Loucy (cell line): ENCODE measurements around the gene SLC9A2.

Source experiments
- H2AFZ ChIP-seq: fragments of 200-600 bp; sonication (generic); 2 replicates; pipeline ENCODE4 v1.6.0; 2016; ENCODE audit warnings: antibody characterized with exemption, mild to moderate bottlenecking, low read length, moderate library complexity
- H3F3A ChIP-seq: fragments of 200-600 bp; 2 replicates; pipeline ENCODE4 v1.6.0; 2016; ENCODE audit warnings: antibody characterized with exemption, low read depth, mild to moderate bottlenecking
- H3K27me3 ChIP-seq: fragments of 200-600 bp; sonication (generic); 2 replicates; pipeline ENCODE4 v1.6.1; 2014; ENCODE audit warnings: low read length, mild to moderate bottlenecking; ENCODE audit not compliant: insufficient read depth, poor library complexity, severe bottlenecking
- H3K36me3 ChIP-seq: fragments of 200-600 bp; sonication (generic); 2 replicates; pipeline ENCODE4 v1.6.1; 2016; ENCODE audit warnings: low read length; ENCODE audit not compliant: insufficient read depth
- H3K4me1 ChIP-seq: fragments of 200-600 bp; sonication (generic); 2 replicates; pipeline ENCODE4 v1.5.1; 2014; ENCODE audit warnings: low read length, mild to moderate bottlenecking; ENCODE audit not compliant: insufficient read depth, poor library complexity, severe bottlenecking
- H3K4me2 ChIP-seq: fragments of 200-600 bp; sonication (generic); 2 replicates; pipeline ENCODE4 v1.6.0; 2014; ENCODE audit warnings: antibody characterized with exemption, low read length, low read depth, mild to moderate bottlenecking; ENCODE audit not compliant: poor library complexity, severe bottlenecking
- H3K4me3 ChIP-seq: fragments of 200-600 bp; sonication (generic); 2 replicates; pipeline ENCODE4 v1.5.1; 2014; ENCODE audit warnings: low read length, mild to moderate bottlenecking, mixed read lengths; ENCODE audit not compliant: poor library complexity, severe bottlenecking
- H3K79me2 ChIP-seq: fragments of 200-600 bp; sonication (generic); 2 replicates; pipeline ENCODE4 v1.6.1; 2014; ENCODE audit warnings: low read length; ENCODE audit not compliant: insufficient read depth
- H3K9ac ChIP-seq: fragments of 200-600 bp; sonication (generic); 2 replicates; pipeline ENCODE4 v1.6.0; 2014; ENCODE audit warnings: mild to moderate bottlenecking, low read depth, low read length, moderate library complexity; ENCODE audit not compliant: poor library complexity, severe bottlenecking
- H3K9me2 ChIP-seq: fragments of 200-600 bp; sonication (generic); replicated peaks from 2 replicates; pipeline ENCODE4 v1.6.1; 2016; ENCODE audit warnings: low read depth, low read length, mixed read lengths
- H3K9me3 ChIP-seq: fragments of 200-600 bp; sonication (generic); 2 replicates; pipeline ENCODE4 v1.6.1; 2014; ENCODE audit warnings: mild to moderate bottlenecking, antibody characterized with exemption, low read length, low read depth; ENCODE audit not compliant: insufficient read depth
- H4K20me1 ChIP-seq: fragments of 200-600 bp; sonication (generic); 2 replicates; pipeline ENCODE4 v1.6.0; 2014; ENCODE audit warnings: antibody characterized with exemption, low read length, mild to moderate bottlenecking; ENCODE audit not compliant: insufficient read depth, poor library complexity, severe bottlenecking
- CTCF ChIP-seq: fragments of 200-600 bp; sonication (generic); conservative IDR thresholded peaks from 2 replicates; pipeline ENCODE4 v1.5.1; 2014; ENCODE audit warnings: mild to moderate bottlenecking, antibody characterized with exemption, low read length
- EZH2phosphoT487 ChIP-seq: fragments of 200-600 bp; IDR thresholded peaks from 2 replicates; pipeline ENCODE4 v1.6.1; 2018; ENCODE audit warnings: antibody characterized with exemption, mild to moderate bottlenecking, moderate library complexity, borderline replicate concordance

Gene SLC9A2

GRCh38 chr2:102661846-102662245 is 42.5 kb downstream of the SLC9A2 start:
- no peak overlapping the region for H3K9ac ChIP-seq
- TF ChIP-seq EZH2phosphoT487 (no peak), CTCF (no peak)
- no peaks in the 10 kb centered on the region for H3K9me2 ChIP-seq
- no peaks in the 10 kb centered on the region for H3K36me3 ChIP-seq
- no peaks in the 10 kb centered on the region for H3F3A ChIP-seq
- no peaks in the 10 kb centered on the region for H3K4me1 ChIP-seq
- H3K4me2 ChIP-seq = no peak overlapping the region
- no peaks in the 10 kb centered on the region for H3K9me3 ChIP-seq
- H3K4me3 ChIP-seq = no peak overlapping the region
- H3K79me2 ChIP-seq = no peaks in the 10 kb centered on the region
- H4K20me1 ChIP-seq = no peaks in the 10 kb centered on the region
- H3K27me3 ChIP-seq = no peaks in the 10 kb centered on the region
- H2AFZ ChIP-seq = no peak overlapping the region

- Histone ChIP-seq H3K9ac (no peak overlapping the region), H3K79me2 (no peaks in the 10 kb centered on the region), H3K27me3 (no peaks in the 10 kb centered on the region), H3K9me2 (no peaks in the 10 kb centered on the region), H3K4me2 (no peak overlapping the region), H2AFZ (peak overlapping the region; percentile 53; the same call in 1 of the 2 replicates), H3K4me1 (no peaks in the 10 kb centered on the region), H3K4me3 (no peak overlapping the region), H3F3A (no peaks in the 10 kb centered on the region), H4K20me1 (no peaks in the 10 kb centered on the region), H3K9me3 (no peaks in the 10 kb centered on the region), H3K36me3 (no peaks in the 10 kb centered on the region)
- TF ChIP-seq CTCF (no peak), EZH2phosphoT487 (no peak)
Measured at GRCh38 chr2:102662833-102663232, 43.5 kb downstream of the SLC9A2 start.

- no peaks in the 10 kb centered on the region for H3K9me3 ChIP-seq
- no peaks in the 10 kb centered on the region for H3F3A ChIP-seq
- no peak overlapping the region for H3K4me3 ChIP-seq
- H3K9ac ChIP-seq = no peak overlapping the region
- no peaks in the 10 kb centered on the region for H3K4me1 ChIP-seq
- no peaks in the 10 kb centered on the region for H4K20me1 ChIP-seq
- H3K9me2 ChIP-seq = no peaks in the 10 kb centered on the region
- TF ChIP-seq CTCF = no peak
- TF ChIP-seq EZH2phosphoT487 = no peak
- H2AFZ ChIP-seq = no peak overlapping the region
- H3K27me3 ChIP-seq = no peaks in the 10 kb centered on the region
- no peaks in the 10 kb centered on the region for H3K79me2 ChIP-seq
- H3K36me3 ChIP-seq = no peaks in the 10 kb centered on the region
- H3K4me2 ChIP-seq = no peak overlapping the region
Measured at GRCh38 chr2:102663381-102663780, 44.0 kb downstream of the SLC9A2 start.
